Subcutaneous adipose tissue (tissue), 4 donors: ENCODE results near the gene PARD3. TPM values are rescaled to one million over a fixed set of nuclear protein-coding genes. Genes with fewer than 3 reads are reported as not detected.

Experiments used
- CTCF ChIP-seq: fragments of 450-650 bp; IDR thresholded peaks from one replicate; pipeline ENCODE4 v1.5.1; 2016; ENCODE audit warnings: low read depth, mild to moderate bottlenecking, control low read depth, antibody characterized with exemption, moderate library complexity
- total RNA-seq, 4 donors: library from RNA; depleted of rRNA; stranded (reverse); fragments of >200 nt; gene quantifications; one replicate each; pipeline ENCODE4 v1.1.0, GENCODE V29; 2016

PARD3 gene
- total RNA-seq, 4 donors from 2014 or later, result 39.4 to 70.3 (median 45.0) TPM

DNA sequence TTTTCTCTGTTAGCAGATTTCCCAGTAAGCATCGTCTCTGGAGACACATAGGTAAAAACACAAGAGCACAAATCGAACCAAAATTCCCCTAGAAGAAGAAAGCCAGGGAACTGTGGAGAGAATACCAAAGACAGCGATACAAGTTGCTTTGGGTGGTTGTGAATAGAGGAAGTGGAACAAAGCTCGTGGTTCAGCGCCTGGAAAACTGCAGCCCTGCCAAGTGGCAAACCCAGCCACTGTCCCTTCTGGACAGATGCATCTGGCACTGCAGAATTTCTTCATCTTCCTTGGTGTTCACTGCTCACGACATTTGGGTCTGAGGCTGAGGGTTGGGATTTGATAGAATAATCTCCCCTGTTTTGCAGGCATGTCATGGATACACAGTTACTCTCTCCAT, 733.8 kb downstream of the PARD3 start:
- no peak for TF ChIP-seq CTCF

DNA sequence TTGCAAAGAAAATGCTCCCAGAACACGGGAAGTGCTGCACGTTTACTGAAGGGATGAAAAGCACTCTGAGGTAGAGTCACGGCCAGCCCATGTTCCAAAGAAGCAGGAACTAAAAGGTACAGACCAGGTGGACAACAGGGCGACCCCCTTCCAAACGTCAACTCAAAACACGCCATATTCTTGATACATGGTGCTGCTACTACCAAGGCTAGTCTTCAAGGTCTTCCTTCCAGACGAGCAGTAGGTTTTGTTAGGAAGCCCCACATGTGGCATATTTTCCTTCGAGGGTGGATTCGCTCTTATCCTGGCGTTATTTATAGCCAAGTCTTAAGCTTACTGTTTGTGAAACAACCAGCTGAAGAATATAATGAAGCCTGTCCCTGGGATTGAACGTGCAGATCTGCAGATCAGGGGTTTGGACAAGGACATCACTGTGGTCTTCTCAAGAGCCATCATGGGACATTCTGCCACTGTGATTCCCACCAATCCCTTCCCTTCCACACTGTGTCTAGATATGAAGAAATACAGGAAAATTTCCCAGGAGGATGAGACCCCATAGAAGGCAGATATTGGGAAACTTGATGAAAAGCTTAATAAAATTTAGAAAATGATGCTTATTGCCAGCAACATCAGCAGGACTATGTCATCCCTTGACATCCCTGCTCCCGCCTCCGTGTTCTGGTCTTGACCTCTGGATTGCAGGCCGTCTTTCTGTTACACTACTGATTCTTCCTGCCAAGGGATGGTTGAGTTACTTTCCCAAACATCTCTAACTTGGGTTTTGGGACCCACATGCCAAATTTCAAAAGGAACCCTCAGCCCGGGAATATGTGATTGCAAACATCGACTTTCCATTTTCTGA, 734.4 kb downstream of the PARD3 start:
- TF ChIP-seq CTCF, result no peak

DNA sequence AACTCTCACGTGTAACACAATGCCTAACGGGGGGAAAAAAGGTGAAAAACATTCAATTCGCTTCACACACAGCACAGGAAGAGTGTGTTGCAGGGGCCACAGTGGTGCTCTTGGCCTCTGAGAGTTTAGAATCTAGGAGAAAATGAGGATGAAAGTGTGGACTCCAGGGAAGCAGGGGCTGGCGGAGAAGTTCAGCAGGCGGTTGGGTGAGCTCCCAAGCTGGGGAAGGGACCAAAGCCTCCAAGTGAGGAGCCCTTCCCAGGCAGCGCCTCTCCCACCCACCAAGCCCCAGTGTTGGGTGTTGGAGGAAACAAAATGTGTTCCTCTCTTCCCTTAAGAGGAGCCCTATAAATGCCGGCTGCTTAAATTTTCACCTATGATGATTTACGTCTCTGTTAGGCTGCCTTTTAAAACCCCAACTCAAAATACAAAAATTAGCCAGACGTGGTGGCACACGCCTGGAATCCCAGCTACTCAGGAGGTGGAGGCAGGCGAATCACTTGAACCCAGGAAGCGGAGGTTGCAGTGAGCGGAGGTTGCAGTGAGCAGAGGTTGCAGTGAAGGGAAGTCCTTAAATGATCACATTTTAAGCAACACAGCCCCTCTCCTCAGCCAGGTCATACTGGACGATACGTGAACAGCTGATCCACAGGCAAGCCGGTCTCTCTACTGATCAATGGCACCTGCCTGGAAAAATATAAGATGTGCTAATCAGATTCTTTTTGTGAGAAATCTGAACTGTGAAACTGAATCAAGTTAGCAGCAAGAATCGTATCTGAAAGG, 735.2 kb downstream of the PARD3 start:
- TF ChIP-seq CTCF, result no peak

- TF ChIP-seq CTCF, result no peak
Measured at GRCh38 chr10:34078745-34079470, 736.2 kb downstream of the PARD3 start.

DNA sequence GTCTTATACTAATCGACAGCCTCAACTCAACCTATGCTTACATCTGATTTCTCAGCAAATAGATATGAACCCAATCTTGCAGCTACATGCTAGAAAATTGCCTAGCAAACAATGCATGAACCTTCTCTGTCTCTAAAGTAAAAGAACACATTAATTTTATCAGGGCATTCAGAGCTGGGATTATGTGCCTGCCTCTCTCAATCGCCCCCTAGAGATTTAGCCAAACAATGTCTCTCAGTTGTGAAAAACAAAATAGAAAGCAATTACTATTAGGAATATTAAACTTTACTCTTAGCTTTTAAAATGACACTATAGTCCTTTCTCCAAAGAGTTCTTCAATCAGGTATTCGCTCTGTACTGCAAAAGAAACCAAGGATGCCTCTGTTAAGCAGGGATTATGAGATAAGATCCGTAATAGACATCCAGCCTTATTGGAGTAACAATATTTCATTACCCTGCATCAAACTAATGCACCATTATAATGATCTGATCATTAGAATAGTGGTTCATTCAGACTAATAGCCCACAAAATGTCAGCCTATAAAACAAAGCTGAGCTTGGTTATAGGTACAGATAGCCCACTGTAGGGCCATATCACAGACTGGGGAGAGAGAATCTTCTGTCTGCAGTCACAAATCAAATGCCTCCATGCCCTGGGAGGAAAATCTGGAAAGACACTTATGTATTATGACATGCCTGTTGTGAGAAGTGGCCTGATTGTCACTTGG, 736.9 kb downstream of the PARD3 start:
- TF ChIP-seq CTCF, result no peak

DNA sequence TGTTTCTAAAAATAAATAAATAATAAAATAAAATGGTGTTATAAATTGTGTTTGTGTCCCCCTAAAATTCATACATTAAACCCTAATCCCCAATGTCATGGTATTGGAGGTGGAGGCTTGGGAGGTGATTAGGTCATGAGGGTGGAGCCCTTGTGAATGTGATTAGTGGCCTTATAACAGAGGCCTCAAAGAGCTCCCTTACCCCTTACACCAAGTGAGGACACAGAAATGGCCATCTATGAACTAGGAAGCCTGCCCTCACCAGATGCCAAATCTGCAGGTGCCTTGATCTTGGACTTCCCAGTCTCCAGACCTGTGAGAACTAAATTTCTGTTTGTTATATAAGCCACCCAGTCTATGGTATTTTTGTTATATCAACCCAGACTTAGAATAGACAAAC, 738.7 kb downstream of the PARD3 start:
- TF ChIP-seq CTCF, result no peak
